GM12878 (cell line): ENCODE measurements around the gene NCS1.

Source experiments
- CEBPB ChIP-seq, 2 experiments: fragments of 150-350 bp in 1 of 2; IDR thresholded peaks; 2 replicates each; pipeline ENCODE4 v1.6.1; 2012 to 2014; ENCODE audit warnings: low read depth in 2 of 2, low read length in 2 of 2, borderline replicate concordance in 1 of 2, inconsistent platforms in 1 of 2
- EP300 ChIP-seq, 2 experiments: fragments of 150-350 bp in 1 of 2; IDR thresholded peaks; 2 replicates each; pipeline ENCODE4 v1.6.1; 2011 to 2012; ENCODE audit warnings: low read depth in 2 of 2, low read length in 2 of 2, borderline replicate concordance in 1 of 2, improper control_type of control experiment in 1 of 2, inconsistent platforms in 1 of 2; ENCODE audit not compliant: control insufficient read depth in 1 of 2
- EZH2 ChIP-seq: IDR thresholded peaks from 2 replicates; pipeline ENCODE4 v1.6.1; 2012; ENCODE audit warnings: low read depth, mild to moderate bottlenecking, control low read depth, inconsistent platforms, low read length, borderline replicate concordance; ENCODE audit not compliant: control insufficient read depth
- FOXM1 ChIP-seq: IDR thresholded peaks from 2 replicates; pipeline ENCODE4 v1.6.1; 2012; ENCODE audit warnings: low read depth, mild to moderate bottlenecking, inconsistent platforms, low read length, moderate library complexity
- MXI1 ChIP-seq: fragments of 150-350 bp; IDR thresholded peaks from 2 replicates; pipeline ENCODE4 v1.6.1; 2011; ENCODE audit warnings: low read depth, mild to moderate bottlenecking, inconsistent platforms, low read length, improper control_type of control experiment
- NFIC ChIP-seq: IDR thresholded peaks from 2 replicates; pipeline ENCODE4 v1.6.1; 2012; ENCODE audit warnings: low read depth, mild to moderate bottlenecking, inconsistent platforms, low read length, moderate library complexity
- NRF1 ChIP-seq: conservative IDR thresholded peaks from 2 replicates; pipeline ENCODE4 v1.6.1; 2011; ENCODE audit warnings: mild to moderate bottlenecking, low read depth, low read length, improper control_type of control experiment
- POLR2A ChIP-seq: IDR thresholded peaks from 2 replicates; pipeline ENCODE4 v1.6.1; 2011; ENCODE audit warnings: low read depth, mild to moderate bottlenecking, low read length
- ZBED1 ChIP-seq: IDR thresholded peaks from 2 replicates; pipeline ENCODE4 v1.6.1; 2016; ENCODE audit warnings: borderline replicate concordance
- TF ChIP-seq, protein P1 (sequence below), 3 experiments: IDR thresholded peaks in 2 of 3; conservative IDR thresholded peaks in 1 of 3; 2 replicates each; pipeline ENCODE4 v1.5.1; 2011; ENCODE audit warnings: low read depth in 3 of 3, low read length in 3 of 3, mild to moderate bottlenecking in 3 of 3, control low read depth in 2 of 3, moderate library complexity in 2 of 3, inconsistent platforms in 1 of 3, mixed read lengths in 1 of 3; ENCODE audit not compliant: control insufficient read depth in 2 of 3, insufficient read depth in 1 of 3; ENCODE audit errors: extremely low read depth in 1 of 3
- TF ChIP-seq, protein P2 (sequence below): IDR thresholded peaks from 2 replicates; pipeline ENCODE4 v1.6.1; 2011; ENCODE audit warnings: mild to moderate bottlenecking, low read depth, low read length, moderate library complexity; ENCODE audit not compliant: insufficient replicate concordance
- TF ChIP-seq, protein P3 (sequence below): IDR thresholded peaks from 2 replicates; pipeline ENCODE4 v1.6.1; 2012; ENCODE audit warnings: low read depth, low read length, improper control_type of control experiment

- TF ChIP-seq EZH2 (no peak), POLR2A (no peak), FOXM1 (no peak), NRF1 (no peak), ZBED1 (no peak), NFIC (no peak), MXI1 (no peak), CEBPB (IDR thresholded peaks at IDR 0.05; ENCODE audit: borderline replicate concordance in 1 of 2, low read depth in 2 of 2, low read length in 2 of 2) (no peak), EP300 (IDR thresholded peaks at IDR 0.05; ENCODE audit: borderline replicate concordance in 1 of 2, control insufficient read depth in 1 of 2, low read depth in 2 of 2, low read length in 2 of 2) (no peak)
- TF ChIP-seq, protein P1, sequence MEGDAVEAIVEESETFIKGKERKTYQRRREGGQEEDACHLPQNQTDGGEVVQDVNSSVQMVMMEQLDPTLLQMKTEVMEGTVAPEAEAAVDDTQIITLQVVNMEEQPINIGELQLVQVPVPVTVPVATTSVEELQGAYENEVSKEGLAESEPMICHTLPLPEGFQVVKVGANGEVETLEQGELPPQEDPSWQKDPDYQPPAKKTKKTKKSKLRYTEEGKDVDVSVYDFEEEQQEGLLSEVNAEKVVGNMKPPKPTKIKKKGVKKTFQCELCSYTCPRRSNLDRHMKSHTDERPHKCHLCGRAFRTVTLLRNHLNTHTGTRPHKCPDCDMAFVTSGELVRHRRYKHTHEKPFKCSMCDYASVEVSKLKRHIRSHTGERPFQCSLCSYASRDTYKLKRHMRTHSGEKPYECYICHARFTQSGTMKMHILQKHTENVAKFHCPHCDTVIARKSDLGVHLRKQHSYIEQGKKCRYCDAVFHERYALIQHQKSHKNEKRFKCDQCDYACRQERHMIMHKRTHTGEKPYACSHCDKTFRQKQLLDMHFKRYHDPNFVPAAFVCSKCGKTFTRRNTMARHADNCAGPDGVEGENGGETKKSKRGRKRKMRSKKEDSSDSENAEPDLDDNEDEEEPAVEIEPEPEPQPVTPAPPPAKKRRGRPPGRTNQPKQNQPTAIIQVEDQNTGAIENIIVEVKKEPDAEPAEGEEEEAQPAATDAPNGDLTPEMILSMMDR (IDR thresholded peaks at IDR 0.05 in 2 of 3, conservative IDR thresholded peaks at IDR 0.05 in 1 of 3; ENCODE audit: control insufficient read depth in 2 of 3, extremely low read depth in 1 of 3, insufficient read depth in 1 of 3, low read depth in 3 of 3, low read length in 3 of 3), result no peak
- TF ChIP-seq, protein P2, sequence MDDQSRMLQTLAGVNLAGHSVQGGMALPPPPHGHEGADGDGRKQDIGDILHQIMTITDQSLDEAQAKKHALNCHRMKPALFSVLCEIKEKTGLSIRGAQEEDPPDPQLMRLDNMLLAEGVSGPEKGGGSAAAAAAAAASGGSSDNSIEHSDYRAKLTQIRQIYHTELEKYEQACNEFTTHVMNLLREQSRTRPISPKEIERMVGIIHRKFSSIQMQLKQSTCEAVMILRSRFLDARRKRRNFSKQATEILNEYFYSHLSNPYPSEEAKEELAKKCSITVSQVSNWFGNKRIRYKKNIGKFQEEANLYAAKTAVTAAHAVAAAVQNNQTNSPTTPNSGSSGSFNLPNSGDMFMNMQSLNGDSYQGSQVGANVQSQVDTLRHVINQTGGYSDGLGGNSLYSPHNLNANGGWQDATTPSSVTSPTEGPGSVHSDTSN, result no peak
- TF ChIP-seq, protein P3, sequence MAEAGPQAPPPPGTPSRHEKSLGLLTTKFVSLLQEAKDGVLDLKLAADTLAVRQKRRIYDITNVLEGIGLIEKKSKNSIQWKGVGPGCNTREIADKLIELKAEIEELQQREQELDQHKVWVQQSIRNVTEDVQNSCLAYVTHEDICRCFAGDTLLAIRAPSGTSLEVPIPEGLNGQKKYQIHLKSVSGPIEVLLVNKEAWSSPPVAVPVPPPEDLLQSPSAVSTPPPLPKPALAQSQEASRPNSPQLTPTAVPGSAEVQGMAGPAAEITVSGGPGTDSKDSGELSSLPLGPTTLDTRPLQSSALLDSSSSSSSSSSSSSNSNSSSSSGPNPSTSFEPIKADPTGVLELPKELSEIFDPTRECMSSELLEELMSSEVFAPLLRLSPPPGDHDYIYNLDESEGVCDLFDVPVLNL, result no peak
These were observed 47.9 kb upstream of the NCS1 start for GRCh38 chr9:130124085-130124860.
